PC-3 (cell line): ENCODE results near the gene CRACR2B. TPM values are rescaled to one million over a fixed set of nuclear protein-coding genes. Genes with fewer than 3 reads are reported as not detected.

Experiments
- ATAC-seq: fragments of 200-7000 bp; cut with Tn5 transposase; 2 replicates; pipeline ENCODE4 v1.9.1; 2020; ENCODE audit warnings: mild to moderate bottlenecking, moderate library complexity
- BruUV-seq: library from RNA; stranded (reverse); fragments of 400-500 nt; replicated peaks from 2 replicates; lab custom pipeline; 2021; lab: Mats Ljungman, UMichigan
- CTCF ChIA-PET: fragments of 300-600 bp; sonication (Branson Sonifier 250); formaldehyde crosslinking; loops from one replicate; lab custom pipeline; 2022; ENCODE audit warnings: antibody characterized with exemption; lab: Charles Lee
- POLR2A ChIA-PET: fragments of 300-600 bp; sonication (Branson Sonifier 250); formaldehyde crosslinking; loops from one replicate; lab custom pipeline; 2022; ENCODE audit warnings: antibody characterized with exemption; ENCODE audit not compliant: unreplicated experiment; lab: Charles Lee
- DNase-seq: peaks from one replicate; pipeline ENCODE4 v3.0.0-alpha.2; 2015
- H2AFZ ChIP-seq: fragments of 300-600 bp; sonication (generic); 2 replicates; pipeline ENCODE4 v1.6.0; 2016; ENCODE audit warnings: antibody characterized with exemption, low read length
- H3F3A ChIP-seq: fragments of 300-600 bp; sonication (generic); one replicate; pipeline ENCODE4 v1.6.0; 2017; ENCODE audit warnings: antibody characterized with exemption, low read length, control low read depth, mild to moderate bottlenecking; ENCODE audit not compliant: unreplicated experiment
- H3K27ac ChIP-seq: fragments of 300-600 bp; sonication (generic); 2 replicates; pipeline ENCODE4 v1.5.1; 2016; ENCODE audit warnings: mild to moderate bottlenecking, low read length
- H3K27me3 ChIP-seq: fragments of 300-600 bp; sonication (generic); 2 replicates; pipeline ENCODE4 v1.6.1; 2016; ENCODE audit warnings: low read length, mixed read lengths
- H3K36me3 ChIP-seq: fragments of 300-600 bp; sonication (generic); 2 replicates; pipeline ENCODE4 v1.6.1; 2016; ENCODE audit warnings: low read depth, mixed run types, low read length, mixed read lengths
- H3K4me1 ChIP-seq: fragments of 300-600 bp; sonication (generic); 2 replicates; pipeline ENCODE4 v1.5.1; 2016; ENCODE audit warnings: low read length; ENCODE audit not compliant: insufficient read depth
- H3K4me2 ChIP-seq: fragments of 300-600 bp; sonication (generic); 2 replicates; pipeline ENCODE4 v1.6.0; 2016; ENCODE audit warnings: low read length
- H3K4me3 ChIP-seq: fragments of 300-600 bp; sonication (generic); 2 replicates; pipeline ENCODE4 v1.5.1; 2016; ENCODE audit warnings: mild to moderate bottlenecking, low read length, mixed read lengths
- H3K79me2 ChIP-seq: fragments of 300-600 bp; sonication (generic); 2 replicates; pipeline ENCODE4 v1.6.1; 2017; ENCODE audit warnings: low read length, mixed read lengths
- H3K9ac ChIP-seq: fragments of 300-600 bp; sonication (generic); 2 replicates; pipeline ENCODE4 v1.6.0; 2016; ENCODE audit warnings: mild to moderate bottlenecking, low read length
- H3K9me2 ChIP-seq: fragments of 300-600 bp; sonication (generic); replicated peaks from 2 replicates; pipeline ENCODE4 v1.6.1; 2016; ENCODE audit warnings: mixed run types, low read length, mixed read lengths
- H3K9me3 ChIP-seq: fragments of 300-600 bp; sonication (generic); 2 replicates; pipeline ENCODE4 v1.6.1; 2016; ENCODE audit warnings: low read length, mixed read lengths
- H4K20me1 ChIP-seq: fragments of 300-600 bp; sonication (generic); 2 replicates; pipeline ENCODE4 v1.6.1; 2016; ENCODE audit warnings: low read length, mixed read lengths
- EZH2 ChIP-seq: fragments of 300-600 bp; sonication (generic); IDR thresholded peaks from one replicate; pipeline ENCODE4 v1.6.1; 2017; ENCODE audit warnings: antibody characterized with exemption, mild to moderate bottlenecking, low read length; ENCODE audit not compliant: unreplicated experiment
- EZH2phosphoT487 ChIP-seq: fragments of 300-600 bp; sonication (generic); IDR thresholded peaks from 2 replicates; pipeline ENCODE4 v1.6.1; 2018; ENCODE audit warnings: mild to moderate bottlenecking, antibody characterized with exemption, low read length, borderline replicate concordance
- intact Hi-C: fragments of 100-400 bp; cut with micrococcal nuclease; formaldehyde crosslinking; loops from 2 replicates; pipeline ENCODE4 v1.9.0; 2023
- total RNA-seq: library from RNA; depleted of rRNA; stranded (reverse); fragments of >200 nt; gene quantifications from 2 replicates; pipeline ENCODE4 v1.2.3, GENCODE V29; 2014
- TF ChIP-seq, protein P1 (sequence below): fragments of 300-600 bp; sonication (generic); conservative IDR thresholded peaks from 2 replicates; pipeline ENCODE4 v1.5.1; 2017; ENCODE audit warnings: antibody characterized with exemption, low read depth, mild to moderate bottlenecking, low read length

Gene CRACR2B
- total RNA-seq, 1 experiment from 2014 or later = 10.6 TPM

DNA sequence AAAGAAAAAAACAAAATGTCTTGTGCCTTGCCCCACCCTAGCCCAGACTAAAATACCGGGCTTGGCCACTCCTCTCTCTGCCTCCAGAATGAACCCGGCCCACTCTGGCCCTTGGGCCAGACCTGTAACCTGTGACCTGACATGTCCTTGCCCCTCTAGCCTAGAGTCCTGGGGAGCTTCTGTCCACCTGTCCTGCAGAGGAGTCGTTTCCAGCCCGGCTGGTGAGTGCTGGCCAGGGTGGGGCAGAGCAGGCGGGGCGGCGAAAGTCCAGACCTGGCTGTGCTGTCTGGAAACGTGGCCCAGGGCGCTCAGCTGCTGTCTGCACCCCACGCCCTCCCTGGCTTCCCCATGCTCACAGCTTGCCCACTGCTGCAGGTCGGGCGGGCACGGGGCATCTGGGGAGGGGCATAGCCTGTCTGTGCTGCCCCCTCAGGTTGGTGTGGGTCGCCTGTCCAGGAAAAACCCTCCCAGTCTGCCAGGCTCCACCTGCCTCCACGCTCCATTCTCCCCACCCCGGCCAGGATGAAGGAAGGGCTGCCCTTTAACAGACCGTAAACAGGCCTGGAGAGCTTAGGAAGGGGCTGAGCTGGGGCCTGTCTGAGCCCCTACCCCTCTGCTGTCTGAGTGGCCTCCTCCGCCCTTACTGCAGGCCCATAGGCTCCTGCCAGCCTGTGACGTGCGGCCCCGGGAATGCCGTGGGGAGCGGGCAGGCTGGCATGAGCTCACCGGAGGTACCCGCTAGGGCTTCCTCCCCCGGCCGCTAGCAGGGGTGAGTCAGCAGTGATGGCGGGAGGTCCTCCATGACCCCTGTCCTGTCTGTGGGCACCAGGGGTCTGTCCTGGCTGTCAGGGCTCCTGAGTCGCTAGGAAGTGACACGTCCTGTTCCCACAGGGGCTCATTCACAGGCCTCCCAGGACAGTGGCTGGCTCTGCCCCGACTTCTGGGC, 6.9 kb downstream of the CRACR2B start:
- Histone ChIP-seq H4K20me1 (peaks cover 16% of the 10 kb centered on the region), H3K36me3 (peaks cover 34% of the 10 kb centered on the region), H3K9me3 (no peaks in the 10 kb centered on the region), H3K27ac (peak overlapping the region; percentile 91), H3K4me3 (peak overlapping the region; percentile 73), H2AFZ (no peak overlapping the region), H3K4me1 (peaks cover 24% of the 10 kb centered on the region), H3K4me2 (peak overlapping the region; percentile 99), H3K9ac (peak overlapping the region; percentile 94), H3K9me2 (no peaks in the 10 kb centered on the region), H3F3A (peaks cover 9% of the 10 kb centered on the region), H3K27me3 (no peaks in the 10 kb centered on the region), H3K79me2 (peaks cover 58% of the 10 kb centered on the region)
- CTCF ChIA-PET = interaction anchor here (0.5 to 1.0 kb wide), 3 partner anchors 24 to 94 kb away, joined by 3 to 10 read pairs (median 3); no protein-coding TSS in a partner anchor
- intact Hi-C loops = no loop called here
- POLR2A ChIA-PET = interaction anchor here (0.6 to 2.1 kb wide), 4 partner anchors 9 to 59 kb away, joined by 4 to 16 read pairs (median 13); partner anchors contain the start of genes PNPLA2 and TSPAN4
- BruUV-seq = TSS peak; percentile 65
- TF ChIP-seq, protein P1, sequence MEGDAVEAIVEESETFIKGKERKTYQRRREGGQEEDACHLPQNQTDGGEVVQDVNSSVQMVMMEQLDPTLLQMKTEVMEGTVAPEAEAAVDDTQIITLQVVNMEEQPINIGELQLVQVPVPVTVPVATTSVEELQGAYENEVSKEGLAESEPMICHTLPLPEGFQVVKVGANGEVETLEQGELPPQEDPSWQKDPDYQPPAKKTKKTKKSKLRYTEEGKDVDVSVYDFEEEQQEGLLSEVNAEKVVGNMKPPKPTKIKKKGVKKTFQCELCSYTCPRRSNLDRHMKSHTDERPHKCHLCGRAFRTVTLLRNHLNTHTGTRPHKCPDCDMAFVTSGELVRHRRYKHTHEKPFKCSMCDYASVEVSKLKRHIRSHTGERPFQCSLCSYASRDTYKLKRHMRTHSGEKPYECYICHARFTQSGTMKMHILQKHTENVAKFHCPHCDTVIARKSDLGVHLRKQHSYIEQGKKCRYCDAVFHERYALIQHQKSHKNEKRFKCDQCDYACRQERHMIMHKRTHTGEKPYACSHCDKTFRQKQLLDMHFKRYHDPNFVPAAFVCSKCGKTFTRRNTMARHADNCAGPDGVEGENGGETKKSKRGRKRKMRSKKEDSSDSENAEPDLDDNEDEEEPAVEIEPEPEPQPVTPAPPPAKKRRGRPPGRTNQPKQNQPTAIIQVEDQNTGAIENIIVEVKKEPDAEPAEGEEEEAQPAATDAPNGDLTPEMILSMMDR = 0 out of 2 replicates have a peak, but pooled peaks have one; percentile 13
- TF ChIP-seq EZH2phosphoT487 (no peak), EZH2 (no peak)
- ATAC-seq = peak; percentile 62
- DNase-seq = peak; percentile 94

DNA sequence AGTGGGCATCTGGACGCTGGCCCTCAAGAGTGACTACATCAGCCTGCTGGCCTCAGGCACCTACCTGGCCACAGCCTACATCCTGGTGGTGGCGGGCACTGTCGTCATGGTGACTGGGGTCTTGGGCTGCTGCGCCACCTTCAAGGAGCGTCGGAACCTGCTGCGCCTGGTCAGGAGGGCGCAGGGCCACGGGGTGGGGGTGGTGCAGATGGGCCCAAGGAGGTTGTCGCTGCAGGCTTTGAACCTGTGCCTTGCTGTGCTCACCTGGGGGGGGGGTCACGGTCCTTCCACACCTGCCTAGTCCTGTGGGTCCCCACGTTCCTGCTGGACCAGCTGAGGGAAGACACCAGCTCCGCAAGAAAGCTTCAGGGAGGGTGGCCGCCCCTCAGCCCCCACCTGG, 8.6 kb downstream of the CRACR2B start:
- Histone ChIP-seq H4K20me1 (peaks cover 32% of the 10 kb centered on the region), H3K36me3 (peaks cover 51% of the 10 kb centered on the region), H3K27ac (no peak overlapping the region), H2AFZ (no peak overlapping the region), H3K4me3 (no peak overlapping the region), H3F3A (peaks cover 11% of the 10 kb centered on the region), H3K4me1 (peaks cover 37% of the 10 kb centered on the region), H3K79me2 (peaks cover 75% of the 10 kb centered on the region), H3K9me3 (no peaks in the 10 kb centered on the region), H3K27me3 (no peaks in the 10 kb centered on the region), H3K4me2 (no peak overlapping the region), H3K9ac (no peak overlapping the region), H3K9me2 (no peaks in the 10 kb centered on the region)
- ATAC-seq (no peak), DNase-seq (no peak)
- TF ChIP-seq EZH2phosphoT487 (no peak), EZH2 (no peak)
- TF ChIP-seq, protein P1 = no peak
- ChIA-PET POLR2A (no interaction called here), CTCF (no interaction called here)
- BruUV-seq = no TSS peak
- intact Hi-C loops = no loop called here

DNA sequence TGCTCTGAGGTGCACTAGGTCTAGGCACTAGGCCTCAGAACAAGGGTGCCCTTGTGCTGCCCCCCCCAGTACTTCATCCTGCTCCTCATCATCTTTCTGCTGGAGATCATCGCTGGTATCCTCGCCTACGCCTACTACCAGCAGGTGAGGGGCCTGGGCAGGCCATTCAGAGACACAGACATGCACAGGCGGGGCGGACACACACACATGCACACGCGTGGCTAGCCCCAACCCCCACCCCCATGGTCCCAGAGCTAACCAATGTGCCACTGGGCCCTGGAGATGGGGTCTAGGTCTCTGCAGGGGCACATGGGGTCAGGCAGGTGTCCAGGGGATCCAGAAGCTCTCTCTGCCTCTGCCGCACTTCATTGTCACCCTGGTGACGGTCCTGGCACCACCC, 9.0 kb downstream of the CRACR2B start:
- Histone ChIP-seq H2AFZ (no peak overlapping the region), H3K27ac (no peak overlapping the region), H3K27me3 (no peaks in the 10 kb centered on the region), H3F3A (peaks cover 11% of the 10 kb centered on the region), H3K79me2 (peaks cover 77% of the 10 kb centered on the region), H3K4me1 (peaks cover 33% of the 10 kb centered on the region), H3K4me3 (no peak overlapping the region), H4K20me1 (peaks cover 35% of the 10 kb centered on the region), H3K9me3 (no peaks in the 10 kb centered on the region), H3K4me2 (no peak overlapping the region), H3K9ac (no peak overlapping the region), H3K9me2 (no peaks in the 10 kb centered on the region), H3K36me3 (peaks cover 53% of the 10 kb centered on the region)
- TF ChIP-seq EZH2phosphoT487 (no peak), EZH2 (no peak)
- TF ChIP-seq, protein P1 = no peak
- ChIA-PET CTCF (no interaction called here), POLR2A (no interaction called here)
- DNase-seq = no peak
- intact Hi-C loops = no loop called here
- ATAC-seq = no peak
- no TSS peak for BruUV-seq
